Brain microvascular endothelial cell (primary cell): Measurements from ENCODE around the gene GALNT1.

Experiments
- DNase-seq: peaks from one replicate; pipeline ENCODE4 v3.0.0-alpha.2; 2020
- H3K27ac ChIP-seq: fragments of 250-450 bp; sonication (Bioruptor Pico); 2 replicates; pipeline ENCODE4 v1.5.1; 2020; ENCODE audit warnings: mild to moderate bottlenecking, moderate library complexity
- H3K27me3 ChIP-seq: fragments of 250-450 bp; sonication (Bioruptor Pico); replicated peaks from 2 replicates; pipeline ENCODE4 v1.5.1; 2020; ENCODE audit warnings: mild to moderate bottlenecking
- H3K36me3 ChIP-seq: fragments of 250-450 bp; sonication (Bioruptor Pico); replicated peaks from 2 replicates; pipeline ENCODE4 v1.5.1; 2020; ENCODE audit warnings: mild to moderate bottlenecking
- H3K4me3 ChIP-seq: 2 replicates; pipeline ENCODE4 v1.5.1; 2011; ENCODE audit warnings: low read depth, mild to moderate bottlenecking, control low read depth, low read length, moderate library complexity
- in situ Hi-C: cut with HindIII; loops from 2 replicates; pipeline ENCODE4 v1.10.0; 2017; ENCODE audit warnings: low sequenced_read_pairs, low pct_ligation_motif_present
- TF ChIP-seq, protein P1 (sequence below): IDR thresholded peaks from 2 replicates; pipeline ENCODE4 v1.5.1; 2011; ENCODE audit warnings: low read depth, mild to moderate bottlenecking, moderate library complexity, low read length, control low read depth, inconsistent platforms; ENCODE audit errors: missing control alignments

The GALNT1 gene

DNA sequence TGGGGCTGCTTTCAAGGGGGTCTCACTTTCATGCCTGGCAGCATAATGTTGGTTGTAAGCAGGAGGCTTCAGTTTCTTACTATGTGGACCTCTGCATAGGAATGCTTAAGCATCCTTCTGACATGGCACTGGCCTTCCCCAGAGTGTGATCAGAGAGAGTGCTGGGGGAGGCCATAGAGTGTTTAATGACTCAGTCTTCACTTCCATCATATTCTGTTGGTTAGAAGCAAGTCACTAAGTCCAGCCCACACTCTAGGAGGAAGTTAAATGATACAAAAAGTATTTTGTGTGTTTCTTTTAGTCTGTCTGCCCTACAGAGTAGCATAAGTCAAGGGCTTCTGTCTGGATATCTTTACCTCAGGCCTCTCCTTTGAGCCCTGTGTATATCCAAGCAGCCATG, 64.9 kb downstream of the GALNT1 start:
- TF ChIP-seq, protein P1, sequence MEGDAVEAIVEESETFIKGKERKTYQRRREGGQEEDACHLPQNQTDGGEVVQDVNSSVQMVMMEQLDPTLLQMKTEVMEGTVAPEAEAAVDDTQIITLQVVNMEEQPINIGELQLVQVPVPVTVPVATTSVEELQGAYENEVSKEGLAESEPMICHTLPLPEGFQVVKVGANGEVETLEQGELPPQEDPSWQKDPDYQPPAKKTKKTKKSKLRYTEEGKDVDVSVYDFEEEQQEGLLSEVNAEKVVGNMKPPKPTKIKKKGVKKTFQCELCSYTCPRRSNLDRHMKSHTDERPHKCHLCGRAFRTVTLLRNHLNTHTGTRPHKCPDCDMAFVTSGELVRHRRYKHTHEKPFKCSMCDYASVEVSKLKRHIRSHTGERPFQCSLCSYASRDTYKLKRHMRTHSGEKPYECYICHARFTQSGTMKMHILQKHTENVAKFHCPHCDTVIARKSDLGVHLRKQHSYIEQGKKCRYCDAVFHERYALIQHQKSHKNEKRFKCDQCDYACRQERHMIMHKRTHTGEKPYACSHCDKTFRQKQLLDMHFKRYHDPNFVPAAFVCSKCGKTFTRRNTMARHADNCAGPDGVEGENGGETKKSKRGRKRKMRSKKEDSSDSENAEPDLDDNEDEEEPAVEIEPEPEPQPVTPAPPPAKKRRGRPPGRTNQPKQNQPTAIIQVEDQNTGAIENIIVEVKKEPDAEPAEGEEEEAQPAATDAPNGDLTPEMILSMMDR: no peak
- in situ Hi-C loops: no loop called here
- H3K4me3 ChIP-seq: no peak overlapping the region
- no peak overlapping the region for H3K27ac ChIP-seq
- no peak for DNase-seq
- H3K27me3 ChIP-seq: no peaks in the 10 kb centered on the region
- H3K36me3 ChIP-seq: no peaks in the 10 kb centered on the region

DNA sequence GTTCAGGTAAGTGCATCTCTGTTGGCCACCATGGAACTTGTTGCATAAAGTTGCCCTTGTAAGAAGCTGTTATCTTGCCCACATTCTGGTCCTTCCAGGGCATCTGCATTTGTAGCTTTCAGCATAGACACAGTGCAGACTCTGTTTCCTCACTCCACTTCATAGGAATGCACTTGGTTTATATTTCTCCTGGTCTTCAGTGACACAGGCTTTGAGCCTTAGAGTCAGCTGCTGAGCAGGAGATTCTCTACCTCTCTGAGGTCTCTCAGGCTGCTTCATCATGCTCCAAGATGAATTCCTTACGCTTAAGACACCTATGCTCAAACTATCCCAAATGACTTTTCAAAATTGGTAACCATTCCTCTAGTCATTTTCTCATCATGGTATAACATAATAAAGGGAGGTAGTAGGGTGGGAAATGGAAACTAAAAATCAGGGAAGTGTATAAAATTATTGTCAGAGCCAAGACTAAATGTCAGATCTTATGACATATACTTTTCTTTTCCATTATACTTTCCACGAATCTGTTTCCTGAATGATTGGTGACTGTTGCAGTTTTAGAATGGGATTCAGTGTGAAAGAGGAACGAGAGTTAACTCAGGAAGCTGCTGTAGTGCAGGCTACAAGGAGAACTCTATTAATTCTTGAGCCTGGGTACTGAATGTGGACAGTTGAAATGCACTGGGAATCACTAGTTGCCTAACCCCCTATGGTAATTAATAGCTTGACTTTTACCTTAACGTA, 72.0 kb downstream of the GALNT1 start:
- Histone ChIP-seq H3K27ac (no peak overlapping the region), H3K27me3 (no peaks in the 10 kb centered on the region), H3K36me3 (peaks cover 13% of the 10 kb centered on the region), H3K4me3 (no peak overlapping the region)
- TF ChIP-seq, protein P1: no peak
- no peak for DNase-seq
- in situ Hi-C loops: no loop called here

DNA sequence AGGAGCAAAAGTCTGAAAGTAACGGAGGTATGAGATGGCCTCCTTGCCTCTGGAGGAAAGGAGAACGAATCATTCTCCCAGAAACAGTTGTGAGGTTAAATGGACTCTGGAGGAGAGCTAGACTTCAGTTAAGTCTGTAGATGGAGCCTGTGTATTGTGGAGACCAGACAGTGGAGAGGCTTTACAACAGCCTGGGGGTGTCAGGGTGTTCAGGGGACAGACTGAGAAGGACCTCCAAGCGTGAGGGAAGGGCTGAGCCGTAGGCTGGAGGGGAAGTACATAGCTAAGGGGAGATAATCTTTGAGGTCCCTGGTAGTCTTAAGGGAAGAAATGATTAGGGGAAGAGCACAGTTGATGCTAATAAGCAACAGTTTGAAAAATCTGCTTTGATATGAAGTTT, 76.6 kb downstream of the GALNT1 start:
- TF ChIP-seq, protein P1: no peak
- Histone ChIP-seq H3K27ac (no peak overlapping the region), H3K36me3 (peaks cover 11% of the 10 kb centered on the region), H3K27me3 (no peaks in the 10 kb centered on the region), H3K4me3 (no peak overlapping the region)
- in situ Hi-C loops: no loop called here
- DNase-seq: no peak

DNA sequence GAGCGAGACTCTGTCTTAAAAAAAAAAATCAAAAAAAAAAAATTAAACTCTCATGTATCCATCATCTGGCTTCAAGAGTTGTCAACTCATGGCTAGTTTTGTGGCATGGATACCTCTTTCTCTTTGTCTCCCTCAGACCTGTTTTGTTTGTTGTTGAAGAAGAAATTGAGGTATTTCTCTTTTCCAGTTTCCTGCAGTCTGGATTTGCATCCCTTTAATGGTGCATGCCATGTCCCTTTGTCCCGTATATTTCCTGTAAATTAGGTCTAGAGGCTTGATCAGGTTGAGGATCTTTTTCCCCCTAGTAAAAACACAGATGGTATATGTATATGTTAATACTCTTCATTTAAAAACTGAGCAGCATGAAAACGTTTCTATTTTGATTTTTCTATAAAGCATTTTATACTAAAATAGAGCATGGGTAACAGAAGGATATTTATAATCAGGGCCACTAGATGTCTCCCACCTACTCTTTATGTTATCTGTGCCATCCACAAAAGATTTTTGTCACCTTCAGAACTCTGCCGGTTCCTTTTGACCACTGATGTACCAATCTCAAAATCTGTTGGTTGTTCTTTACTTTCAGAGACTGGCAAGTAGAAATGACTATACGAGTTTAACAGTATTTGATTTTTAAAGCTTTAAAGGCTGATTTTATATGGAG, 80.1 kb downstream of the GALNT1 start:
- in situ Hi-C loops: no loop called here
- no peaks in the 10 kb centered on the region for H3K27me3 ChIP-seq
- DNase-seq: no peak
- H3K4me3 ChIP-seq: no peak overlapping the region
- H3K36me3 ChIP-seq: peaks cover 21% of the 10 kb centered on the region
- TF ChIP-seq, protein P1: peak; percentile 27
- no peak overlapping the region for H3K27ac ChIP-seq

DNA sequence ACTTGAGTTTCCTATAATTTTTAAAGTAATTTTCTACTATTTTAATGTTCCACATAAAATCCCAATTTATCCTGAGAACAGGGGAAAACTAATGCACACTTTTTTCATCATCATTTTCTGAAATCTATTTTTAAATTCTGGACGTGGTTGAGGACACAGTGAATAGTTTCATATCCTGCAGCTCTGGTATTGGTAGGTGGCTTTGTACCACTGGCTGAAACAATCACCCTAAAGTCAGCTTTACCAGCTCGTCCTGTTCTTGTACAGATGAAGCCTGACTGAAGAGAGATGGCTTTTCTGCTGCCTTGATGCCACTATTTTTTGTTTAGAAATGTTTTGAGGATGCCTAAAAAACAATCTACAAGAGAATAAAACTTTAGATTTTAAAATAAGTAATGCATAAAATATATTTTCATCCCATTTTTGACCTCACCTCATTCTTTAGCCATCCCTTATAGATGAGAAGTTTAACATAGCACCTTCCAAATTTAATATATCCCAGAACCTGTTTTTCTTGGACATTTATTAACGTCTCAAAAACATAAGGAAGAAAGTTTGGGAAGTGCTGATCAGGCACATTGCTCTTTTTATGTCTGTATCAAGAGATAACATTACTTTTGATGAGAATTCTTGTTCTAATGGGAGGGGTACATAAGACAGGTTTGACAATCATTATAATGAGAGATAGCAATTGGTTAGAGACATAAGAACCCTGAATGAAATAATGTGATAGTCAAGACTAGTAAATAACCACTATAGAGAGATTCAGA, 80.9 kb downstream of the GALNT1 start:
- TF ChIP-seq, protein P1: no peak
- in situ Hi-C loops: no loop called here
- Histone ChIP-seq H3K27me3 (no peaks in the 10 kb centered on the region), H3K36me3 (peaks cover 17% of the 10 kb centered on the region), H3K27ac (no peak overlapping the region), H3K4me3 (no peak overlapping the region)
- no peak for DNase-seq
